K562 (cell line): ENCODE data around the gene SORCS2.

Experiments
- CTCF ChIP-seq, 3 experiments: IDR thresholded peaks in 2 of 3; conservative IDR thresholded peaks in 1 of 3; 2 replicates each; pipeline ENCODE4 v1.5.1; 2011 to 2012; ENCODE audit warnings: low read length in 3 of 3, mild to moderate bottlenecking in 3 of 3, control low read depth in 2 of 3, improper control_type of control experiment in 1 of 3, inconsistent platforms in 1 of 3, low read depth in 1 of 3, mixed read lengths in 1 of 3, moderate library complexity in 1 of 3; ENCODE audit not compliant: insufficient read depth in 2 of 3
- E2F6 ChIP-seq, 2 experiments: IDR thresholded peaks; 2 replicates each; pipeline ENCODE4 v1.6.1; 2011; ENCODE audit warnings: borderline replicate concordance in 1 of 2, control low read depth in 1 of 2, low read depth in 1 of 2, low read length in 1 of 2, mild to moderate bottlenecking in 1 of 2, mixed read lengths in 1 of 2, moderate library complexity in 1 of 2; ENCODE audit not compliant: insufficient read depth in 1 of 2, insufficient read length in 1 of 2, poor library complexity in 1 of 2, severe bottlenecking in 1 of 2; ENCODE audit errors: extremely low read depth in 1 of 2
- ELK3 ChIP-seq: fragments of 450-650 bp; formaldehyde crosslinking; IDR thresholded peaks from 2 replicates; pipeline ENCODE4 v1.4.0; 2020; ENCODE audit warnings: mild to moderate bottlenecking
- FIP1L1 ChIP-seq: fragments of 200-400 bp; formaldehyde crosslinking; IDR thresholded peaks from 2 replicates; pipeline ENCODE4 v1.6.1; 2018; ENCODE audit warnings: mild to moderate bottlenecking, low read depth, low read length; ENCODE audit not compliant: poor library complexity, severe bottlenecking
- FOS ChIP-seq: IDR thresholded peaks from 3 replicates; pipeline ENCODE4 v1.6.1; 2011; ENCODE audit not compliant: insufficient read length; ENCODE audit errors: extremely low read depth
- FOXK2 ChIP-seq, 2 experiments: fragments of 450-650 bp; IDR thresholded peaks in 1 of 2; conservative IDR thresholded peaks in 1 of 2; 2 replicates each; pipeline ENCODE4 v1.6.1; 2016; ENCODE audit warnings: low read depth in 2 of 2, mild to moderate bottlenecking in 1 of 2
- HDAC2 ChIP-seq: fragments of 450-650 bp; IDR thresholded peaks from 2 replicates; pipeline ENCODE4 v1.6.1; 2016; ENCODE audit warnings: mild to moderate bottlenecking
- MIER1 ChIP-seq: fragments of 450-650 bp; IDR thresholded peaks from 2 replicates; pipeline ENCODE4 v1.6.1; 2016; ENCODE audit warnings: antibody characterized with exemption, mild to moderate bottlenecking, low read depth
- PKNOX1 ChIP-seq: fragments of 450-650 bp; IDR thresholded peaks from 2 replicates; pipeline ENCODE4 v1.6.1; 2016
- PRDM10 ChIP-seq: fragments of 450-650 bp; IDR thresholded peaks from 2 replicates; pipeline ENCODE4 v1.6.1; 2018; ENCODE audit not compliant: partially characterized antibody
- SMARCA5 ChIP-seq: fragments of 450-650 bp; IDR thresholded peaks from 2 replicates; pipeline ENCODE4 v1.6.1; 2016
- TFE3 ChIP-seq: fragments of 450-650 bp; formaldehyde crosslinking; IDR thresholded peaks from 2 replicates; pipeline ENCODE4 v1.4.0; 2020; ENCODE audit warnings: mild to moderate bottlenecking, mixed read lengths
- ZNF644 ChIP-seq: fragments of 200-800 bp; sonication (Bioruptor generic); IDR thresholded peaks from 2 replicates; pipeline ENCODE4 v1.6.1; 2016; ENCODE audit warnings: low read depth, missing genetic modification characterization, missing compliant biosample characterization

GRCh38 chr4:7666744-7667143 is 474.4 kb downstream of the SORCS2 start:
- TF ChIP-seq TFE3 (CRISPR knock-in tag) (no peak), PKNOX1 (no peak), SMARCA5 (no peak), FOS (no peak), CTCF (IDR thresholded peaks at IDR 0.05 in 2 of 3, conservative IDR thresholded peaks at IDR 0.05 in 1 of 3; ENCODE audit: insufficient read depth in 2 of 3, low read depth in 1 of 3, low read length in 3 of 3) (no peak), FOXK2 (conservative IDR thresholded peaks at IDR 0.05 in 1 of 2, IDR thresholded peaks at IDR 0.05 in 1 of 2; ENCODE audit: low read depth in 2 of 2) (no peak), ELK3 (CRISPR knock-in tag) (no peak), MIER1 (no peak), E2F6 (IDR thresholded peaks at IDR 0.05; ENCODE audit: borderline replicate concordance in 1 of 2, extremely low read depth in 1 of 2, insufficient read depth in 1 of 2, insufficient read length in 1 of 2, low read depth in 1 of 2, low read length in 1 of 2, poor library complexity in 1 of 2, severe bottlenecking in 1 of 2) (no peak), HDAC2 (no peak), FIP1L1 (no peak), ZNF644 (tag) (no peak), PRDM10 (no peak)
